Mammary epithelial cell (primary cell): Measurements from ENCODE around the gene NECAP2.
"Not testable (repeated sequence)": the region's sequence is repeated elsewhere in the genome, so short reads cannot be mapped to it uniquely, and the experiment has no call there.

Experiments used
- CTCF ChIP-seq, 2 donors: IDR thresholded peaks in 1 of 2; conservative IDR thresholded peaks in 1 of 2; 2 replicates each; pipeline ENCODE4 v1.5.1; 2011 to 2012; ENCODE audit warnings: inconsistent platforms in 2 of 2, low read length in 2 of 2, mild to moderate bottlenecking in 2 of 2, control low read depth in 1 of 2, low read depth in 1 of 2; ENCODE audit not compliant: insufficient read depth in 1 of 2; ENCODE audit errors: extremely low read depth in 1 of 2
- EZH2 ChIP-seq: IDR thresholded peaks from 2 replicates; pipeline ENCODE4 v1.6.1; 2012; ENCODE audit warnings: low read length, inconsistent platforms, borderline replicate concordance

GRCh38 chr1:16508861-16509445, 68.4 kb downstream of the NECAP2 start:
- not testable (repeated sequence) for TF ChIP-seq CTCF (conservative IDR thresholded peaks at IDR 0.05 in 1 of 2, IDR thresholded peaks at IDR 0.05 in 1 of 2; ENCODE audit: extremely low read depth in 1 of 2, insufficient read depth in 1 of 2, low read depth in 1 of 2, low read length in 2 of 2); EZH2
